Activated naive CD8-positive, alpha-beta T cell (primary cell): ENCODE data around the gene KDM4B.
"Not testable (repeated sequence)": the region's sequence is repeated elsewhere in the genome, so short reads cannot be mapped to it uniquely, and the experiment has no call there.

Source experiments
- H3K27ac Mint-ChIP-seq: one replicate; pipeline ENCODE4 v1.8.0; 2021; ENCODE audit warnings: mixed read lengths
- H3K27me3 Mint-ChIP-seq: one replicate; pipeline ENCODE4 v1.8.0; 2021; ENCODE audit warnings: mixed read lengths
- H3K36me3 Mint-ChIP-seq: one replicate; pipeline ENCODE4 v1.8.0; 2021; ENCODE audit warnings: mixed read lengths
- H3K4me1 Mint-ChIP-seq: one replicate; pipeline ENCODE4 v1.8.0; 2021; ENCODE audit warnings: low read depth, mixed read lengths
- H3K4me3 Mint-ChIP-seq: one replicate; pipeline ENCODE4 v1.8.0; 2021; ENCODE audit warnings: mild to moderate bottlenecking, mixed read lengths
- H3K9me3 Mint-ChIP-seq: one replicate; pipeline ENCODE4 v1.8.0; 2021; ENCODE audit warnings: low read depth, mixed read lengths

KDM4B gene

GRCh38 chr19:5183616-5184015 is 214.7 kb downstream of the KDM4B start:
- Mint-ChIP-seq H3K4me1 (no peaks in the 10 kb centered on the region), H3K9me3 (no peaks in the 10 kb centered on the region), H3K27ac (no peak overlapping the region), H3K4me3 (no peak overlapping the region), H3K36me3 (no peaks in the 10 kb centered on the region), H3K27me3 (no peaks in the 10 kb centered on the region)

- Mint-ChIP-seq H3K27me3 (peaks cover 1% of the 10 kb centered on the region), H3K4me1 (no peaks in the 10 kb centered on the region), H3K27ac (no peak overlapping the region), H3K9me3 (no peaks in the 10 kb centered on the region), H3K36me3 (no peaks in the 10 kb centered on the region), H3K4me3 (no peak overlapping the region)
These were observed 216.0 kb downstream of the KDM4B start for GRCh38 chr19:5184930-5185329.

- H3K4me1 Mint-ChIP-seq: no peaks in the 10 kb centered on the region
- no peaks in the 10 kb centered on the region for H3K36me3 Mint-ChIP-seq
- peaks cover 1% of the 10 kb centered on the region for H3K27me3 Mint-ChIP-seq
- H3K27ac Mint-ChIP-seq: no peak overlapping the region
- no peaks in the 10 kb centered on the region for H3K9me3 Mint-ChIP-seq
- no peak overlapping the region for H3K4me3 Mint-ChIP-seq
These were observed 217.6 kb downstream of the KDM4B start for GRCh38 chr19:5186293-5187050.

GRCh38 chr19:5188548-5189317 is 219.8 kb downstream of the KDM4B start:
- Mint-ChIP-seq H3K27ac (no peak overlapping the region), H3K27me3 (peaks cover 1% of the 10 kb centered on the region), H3K4me3 (no peak overlapping the region), H3K36me3 (no peaks in the 10 kb centered on the region), H3K9me3 (no peaks in the 10 kb centered on the region), H3K4me1 (no peaks in the 10 kb centered on the region)

- H3K27ac Mint-ChIP-seq: no peak overlapping the region
- H3K9me3 Mint-ChIP-seq: no peaks in the 10 kb centered on the region
- H3K36me3 Mint-ChIP-seq: no peaks in the 10 kb centered on the region
- no peak overlapping the region for H3K4me3 Mint-ChIP-seq
- H3K4me1 Mint-ChIP-seq: no peaks in the 10 kb centered on the region
- H3K27me3 Mint-ChIP-seq: peaks cover 1% of the 10 kb centered on the region
These were observed 220.3 kb downstream of the KDM4B start for GRCh38 chr19:5189318-5189607.

- Mint-ChIP-seq H3K4me3 (no peak overlapping the region), H3K9me3 (no peaks in the 10 kb centered on the region), H3K27me3 (peaks cover 1% of the 10 kb centered on the region), H3K36me3 (no peaks in the 10 kb centered on the region), H3K4me1 (no peaks in the 10 kb centered on the region), H3K27ac (no peak overlapping the region)
These were observed 222.2 kb downstream of the KDM4B start for GRCh38 chr19:5191091-5191490.

GRCh38 chr19:5192568-5192967 is 223.7 kb downstream of the KDM4B start:
- no peak overlapping the region for H3K27ac Mint-ChIP-seq
- no peaks in the 10 kb centered on the region for H3K36me3 Mint-ChIP-seq
- H3K4me1 Mint-ChIP-seq: no peaks in the 10 kb centered on the region
- H3K9me3 Mint-ChIP-seq: no peaks in the 10 kb centered on the region
- H3K27me3 Mint-ChIP-seq: peaks cover 1% of the 10 kb centered on the region
- H3K4me3 Mint-ChIP-seq: no peak overlapping the region

GRCh38 chr19:5193192-5193591 is 224.3 kb downstream of the KDM4B start:
- H3K4me3 Mint-ChIP-seq: no peak overlapping the region
- H3K36me3 Mint-ChIP-seq: no peaks in the 10 kb centered on the region
- H3K9me3 Mint-ChIP-seq: no peaks in the 10 kb centered on the region
- H3K4me1 Mint-ChIP-seq: no peaks in the 10 kb centered on the region
- peaks cover 1% of the 10 kb centered on the region for H3K27me3 Mint-ChIP-seq
- no peak overlapping the region for H3K27ac Mint-ChIP-seq

- Mint-ChIP-seq H3K4me1 (no peaks in the 10 kb centered on the region), H3K4me3 (no peak overlapping the region), H3K27ac (no peak overlapping the region), H3K9me3 (no peaks in the 10 kb centered on the region), H3K27me3 (no peaks in the 10 kb centered on the region), H3K36me3 (no peaks in the 10 kb centered on the region)
These were observed 225.7 kb downstream of the KDM4B start for GRCh38 chr19:5194641-5195040.

GRCh38 chr19:5195587-5195986 is 226.7 kb downstream of the KDM4B start:
- not testable (repeated sequence) for H3K9me3 Mint-ChIP-seq, H3K36me3 Mint-ChIP-seq, H3K4me3 Mint-ChIP-seq, H3K4me1 Mint-ChIP-seq, H3K27me3 Mint-ChIP-seq, H3K27ac Mint-ChIP-seq

GRCh38 chr19:5196832-5197231 is 227.9 kb downstream of the KDM4B start:
- no peaks in the 10 kb centered on the region for H3K9me3 Mint-ChIP-seq
- peaks cover 3% of the 10 kb centered on the region for H3K36me3 Mint-ChIP-seq
- no peak overlapping the region for H3K4me3 Mint-ChIP-seq
- H3K4me1 Mint-ChIP-seq: no peaks in the 10 kb centered on the region
- no peak overlapping the region for H3K27ac Mint-ChIP-seq
- H3K27me3 Mint-ChIP-seq: no peaks in the 10 kb centered on the region

- Mint-ChIP-seq H3K36me3 (peaks cover 5% of the 10 kb centered on the region), H3K27ac (no peak overlapping the region)
These were observed 231.9 kb downstream of the KDM4B start for GRCh38 chr19:5200844-5201243.

GRCh38 chr19:5202553-5202952 is 233.6 kb downstream of the KDM4B start:
- Mint-ChIP-seq H3K4me3 (no peak overlapping the region), H3K27me3 (no peaks in the 10 kb centered on the region), H3K4me1 (no peaks in the 10 kb centered on the region), H3K36me3 (peaks cover 5% of the 10 kb centered on the region), H3K9me3 (no peaks in the 10 kb centered on the region), H3K27ac (no peak overlapping the region)

More at GRCh38 chr19:5200844-5201243, 231.9 kb downstream of the KDM4B start:
- H3K4me1 Mint-ChIP-seq: no peaks in the 10 kb centered on the region
- H3K27me3 Mint-ChIP-seq: no peaks in the 10 kb centered on the region
- H3K4me3 Mint-ChIP-seq: no peak overlapping the region
- H3K9me3 Mint-ChIP-seq: no peaks in the 10 kb centered on the region
